SK-N-MC (cell line): Measurements from ENCODE around the gene PRSS27.

Experiments used
- DNase-seq: peaks from one replicate; pipeline ENCODE4 v3.0.0-alpha.2; 2011; ENCODE audit warnings: low read depth, low spot score
- H3K27ac ChIP-seq: fragments of 200-600 bp; sonication (generic); 2 replicates; pipeline ENCODE4 v1.5.1; 2016; ENCODE audit warnings: mixed run types
- H3K36me3 ChIP-seq: fragments of 200-600 bp; sonication (generic); 2 replicates; pipeline ENCODE4 v1.6.1; 2017; ENCODE audit warnings: antibody characterized with exemption, low read length, mixed read lengths; ENCODE audit not compliant: insufficient read depth
- H3K4me3 ChIP-seq: fragments of 200-600 bp; sonication (generic); 2 replicates; pipeline ENCODE4 v1.5.1; 2016
- H3K9ac ChIP-seq: fragments of 200-600 bp; sonication (generic); 2 replicates; pipeline ENCODE4 v1.8.0; 2017; ENCODE audit warnings: mixed run types, mixed read lengths; ENCODE audit not compliant: insufficient read length
- H3K9me3 ChIP-seq: fragments of 200-600 bp; sonication (generic); 2 replicates; pipeline ENCODE4 v1.6.1; 2017; ENCODE audit warnings: low read depth, mild to moderate bottlenecking, antibody characterized with exemption, low read length, moderate library complexity, mixed read lengths
- EZH2 ChIP-seq: fragments of 200-600 bp; sonication (generic); IDR thresholded peaks from one replicate; pipeline ENCODE4 v1.6.1; 2017; ENCODE audit warnings: antibody characterized with exemption
- FOXP2 ChIP-seq: optimal IDR thresholded peaks from 2 replicates; pipeline ENCODE3; 2011; ENCODE audit warnings: mild to moderate bottlenecking, moderate library complexity; ENCODE audit not compliant: insufficient read depth; ENCODE audit errors: extremely low read length, control extremely low read depth
- POLR2AphosphoS5 ChIP-seq: IDR thresholded peaks from 2 replicates; pipeline ENCODE4 v1.6.1; 2012; ENCODE audit warnings: mild to moderate bottlenecking, low read depth, low read length, borderline replicate concordance

Gene PRSS27

DNA sequence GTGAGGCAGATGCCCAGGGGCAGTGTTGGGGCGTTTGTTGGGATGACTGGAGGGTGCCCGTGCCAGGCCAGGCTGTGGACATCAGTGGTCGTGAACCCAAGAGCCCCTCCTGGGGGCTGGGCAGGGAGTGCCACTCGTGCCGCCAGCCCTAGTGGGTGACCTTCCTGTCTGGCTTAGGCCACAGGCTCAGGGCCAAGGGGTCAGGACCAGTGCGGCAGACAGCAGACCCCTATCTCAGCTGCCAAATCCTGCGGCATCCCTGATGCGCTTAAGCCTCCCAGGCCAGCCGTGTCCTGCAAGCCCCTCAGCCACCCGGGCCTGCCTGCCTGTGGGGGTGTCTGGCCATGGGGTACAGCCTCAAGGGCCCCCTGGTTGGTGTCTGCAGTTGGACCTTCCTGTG lies 14.7 kb downstream of the PRSS27 start:
- Histone ChIP-seq H3K4me3 (no peak overlapping the region), H3K9ac (no peak overlapping the region), H3K36me3 (no peaks in the 10 kb centered on the region; the same call in 1 of the 2 replicates), H3K27ac (no peak overlapping the region), H3K9me3 (no peaks in the 10 kb centered on the region)
- no peak for DNase-seq
- TF ChIP-seq EZH2 (no peak), FOXP2 (no peak), POLR2AphosphoS5 (no peak)

DNA sequence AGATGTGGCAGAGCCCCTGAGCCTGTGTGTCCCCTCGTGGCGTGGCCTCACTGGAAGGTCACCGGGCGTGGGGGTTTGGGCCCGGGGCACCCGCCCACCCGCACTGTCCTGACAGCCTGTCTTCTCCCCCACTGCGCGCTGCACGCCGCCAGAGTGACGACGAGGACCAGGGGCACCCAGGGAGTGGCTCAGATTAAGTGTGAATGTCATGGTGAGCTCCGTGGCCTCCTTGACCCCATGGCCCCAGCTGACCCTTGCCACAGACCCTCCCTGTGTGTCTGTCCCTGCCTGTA lies 15.1 kb downstream of the PRSS27 start:
- no peaks in the 10 kb centered on the region for H3K9me3 ChIP-seq
- H3K4me3 ChIP-seq: no peak overlapping the region
- no peak for DNase-seq
- H3K27ac ChIP-seq: no peak overlapping the region
- no peak for TF ChIP-seq FOXP2
- TF ChIP-seq POLR2AphosphoS5: no peak
- TF ChIP-seq EZH2: no peak
- H3K36me3 ChIP-seq: no peaks in the 10 kb centered on the region; the same call in 1 of the 2 replicates
- H3K9ac ChIP-seq: no peak overlapping the region

DNA sequence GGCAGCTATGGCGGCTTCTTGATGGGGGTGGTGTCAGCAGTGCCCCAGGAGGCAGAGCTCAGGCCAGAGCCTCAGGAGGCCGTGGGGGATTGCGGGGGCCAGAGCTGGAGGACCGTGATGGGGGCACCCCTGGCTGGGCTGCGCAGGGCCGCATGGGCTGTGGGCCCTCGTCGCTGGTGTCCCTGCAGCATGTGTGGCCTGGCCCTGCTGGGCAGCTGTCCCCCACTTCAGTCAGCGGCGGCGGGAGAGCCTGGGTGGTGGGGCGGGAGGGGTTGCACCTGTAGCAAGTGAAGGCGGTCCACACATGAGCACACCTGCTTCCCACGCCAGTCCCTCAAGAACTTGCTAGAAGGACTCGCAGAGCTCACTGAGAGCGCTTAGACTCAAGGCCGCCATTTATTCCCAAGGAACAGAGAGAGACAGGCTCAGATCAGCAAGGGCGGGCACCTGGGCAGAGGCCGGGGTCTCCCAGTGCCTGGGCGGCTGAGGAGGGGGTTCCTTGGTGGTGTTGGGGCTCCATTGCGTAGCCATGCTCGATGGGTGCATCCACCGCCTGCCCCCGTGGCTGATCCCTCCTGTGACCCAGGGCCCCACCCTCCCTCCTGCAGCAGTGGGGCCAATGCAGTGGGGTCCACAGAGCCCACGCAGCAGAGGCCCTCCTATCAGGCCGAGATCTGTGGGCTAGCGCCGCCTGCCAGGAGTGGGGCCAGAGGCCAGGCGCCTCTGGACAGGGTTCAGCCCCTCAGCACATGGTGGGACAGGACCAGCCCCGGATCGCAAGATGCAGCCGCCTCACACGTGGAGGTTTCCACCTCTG lies 15.7 kb downstream of the PRSS27 start:
- Histone ChIP-seq H3K4me3 (no peak overlapping the region), H3K9ac (no peak overlapping the region), H3K9me3 (no peaks in the 10 kb centered on the region), H3K36me3 (no peaks in the 10 kb centered on the region; the same call in 1 of the 2 replicates), H3K27ac (no peak overlapping the region)
- TF ChIP-seq EZH2: no peak
- TF ChIP-seq FOXP2: no peak
- DNase-seq: no peak

DNA sequence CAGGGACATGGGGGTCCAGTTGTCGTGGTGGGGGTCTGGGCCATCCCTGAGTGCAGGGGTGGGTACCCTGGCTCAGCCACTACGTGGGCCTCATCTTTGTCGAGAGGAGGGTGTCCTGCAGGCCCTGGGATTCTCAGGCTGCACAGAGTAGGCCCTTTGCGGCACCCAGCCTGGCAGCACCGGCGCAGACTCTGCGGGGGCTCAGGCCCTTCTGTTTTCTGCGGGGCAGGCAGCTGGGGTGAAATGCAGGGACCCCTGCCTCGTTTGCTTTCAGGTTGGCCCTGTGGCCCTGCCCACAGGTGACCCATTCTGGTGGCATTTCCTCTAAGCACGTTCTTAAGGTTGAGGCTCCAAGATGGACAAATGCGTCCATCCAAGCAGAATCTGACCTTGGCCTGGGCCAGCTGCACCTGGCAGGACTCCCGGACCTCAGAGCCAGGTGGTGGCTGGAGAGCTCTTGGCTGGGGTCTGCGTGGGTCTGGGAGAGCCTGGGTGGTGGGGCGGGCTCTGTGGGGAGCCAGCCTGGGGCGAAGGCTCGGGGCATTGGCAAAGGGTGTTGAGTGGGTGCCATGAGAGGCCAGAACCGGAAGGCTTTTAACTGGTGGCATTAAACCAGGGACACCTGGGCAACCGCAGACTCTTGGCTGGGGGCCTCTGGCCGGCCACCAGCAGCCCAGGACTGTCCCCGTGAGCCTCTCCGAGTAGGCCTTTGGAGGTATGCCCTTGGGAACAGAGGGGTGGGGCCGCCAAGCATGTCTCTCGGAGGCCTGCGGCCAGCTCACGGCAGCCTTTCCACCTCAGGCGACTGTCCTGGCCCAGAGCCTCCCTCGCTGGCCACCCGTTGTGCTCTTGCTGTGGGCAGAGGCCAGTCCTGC lies 16.9 kb downstream of the PRSS27 start:
- Histone ChIP-seq H3K9ac (no peak overlapping the region), H3K9me3 (no peaks in the 10 kb centered on the region), H3K36me3 (no peaks in the 10 kb centered on the region; the same call in 1 of the 2 replicates), H3K4me3 (no peak overlapping the region), H3K27ac (no peak overlapping the region)
- TF ChIP-seq FOXP2: no peak
- no peak for TF ChIP-seq EZH2
- no peak for TF ChIP-seq POLR2AphosphoS5
- no peak for DNase-seq

DNA sequence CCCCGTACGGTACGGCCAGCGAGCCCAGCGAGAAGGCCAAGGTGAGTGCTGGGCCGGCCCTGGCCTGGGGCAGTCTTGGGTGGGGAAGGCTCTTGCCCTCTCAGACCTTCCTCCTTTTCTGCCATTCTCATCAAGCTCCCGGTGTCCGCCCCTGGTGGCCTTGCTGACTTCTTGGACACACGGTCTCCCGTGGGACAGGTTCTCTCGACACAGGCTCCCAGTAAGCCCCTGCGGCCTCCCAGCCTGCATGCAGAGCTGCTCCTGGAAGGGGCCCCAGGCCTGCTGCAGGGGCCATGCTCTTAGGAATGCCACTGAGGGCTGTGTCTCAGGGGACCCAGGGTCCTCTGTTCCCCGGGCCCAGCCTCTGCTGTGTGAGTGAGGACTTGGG lies 17.6 kb downstream of the PRSS27 start:
- Histone ChIP-seq H3K36me3 (no peaks in the 10 kb centered on the region; the same call in 1 of the 2 replicates), H3K4me3 (no peak overlapping the region), H3K27ac (no peak overlapping the region), H3K9ac (no peak overlapping the region), H3K9me3 (no peaks in the 10 kb centered on the region)
- DNase-seq: no peak
- no peak for TF ChIP-seq POLR2AphosphoS5
- TF ChIP-seq EZH2: no peak
- no peak for TF ChIP-seq FOXP2

DNA sequence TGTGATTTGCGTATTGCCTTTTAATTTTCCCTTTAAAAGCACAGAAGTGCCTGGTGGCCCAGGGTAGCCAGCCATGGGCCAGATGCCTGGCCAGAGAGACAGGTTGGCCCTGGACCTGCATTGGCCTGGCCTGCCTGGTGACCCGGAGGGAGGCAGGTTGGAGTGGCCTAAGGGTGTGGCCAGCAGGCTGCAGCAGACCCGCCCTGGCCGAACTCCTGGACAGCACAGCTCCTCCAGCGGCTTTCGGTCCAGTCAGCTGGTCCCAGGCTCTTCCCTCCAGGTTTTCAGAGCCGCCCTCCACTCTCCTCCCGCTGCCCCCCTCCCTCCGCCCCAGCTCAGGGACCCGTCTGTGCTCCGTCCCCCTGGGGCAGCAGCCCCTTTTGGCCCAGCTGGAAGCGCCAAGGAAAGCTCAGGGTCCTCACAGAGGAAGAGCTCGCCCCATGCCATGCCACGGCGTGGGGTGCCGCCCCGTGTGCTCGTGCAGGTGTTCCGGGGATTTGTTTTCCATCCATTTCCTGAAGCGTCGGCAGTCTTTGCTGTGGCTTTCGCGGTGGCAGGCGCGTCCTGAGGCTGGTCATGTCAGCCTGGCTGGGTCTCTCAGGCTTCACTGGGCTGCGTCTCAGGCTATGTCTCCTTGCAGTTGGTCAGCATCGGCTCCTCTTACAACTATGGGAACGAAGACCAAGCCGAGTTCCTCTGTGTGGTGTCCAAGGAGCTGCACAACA lies 18.1 kb downstream of the PRSS27 start:
- Histone ChIP-seq H3K27ac (no peak overlapping the region), H3K36me3 (no peaks in the 10 kb centered on the region; the same call in 1 of the 2 replicates), H3K9me3 (no peaks in the 10 kb centered on the region), H3K4me3 (no peak overlapping the region), H3K9ac (no peak overlapping the region)
- DNase-seq: no peak
- TF ChIP-seq POLR2AphosphoS5 (no peak), EZH2 (no peak), FOXP2 (no peak)

DNA sequence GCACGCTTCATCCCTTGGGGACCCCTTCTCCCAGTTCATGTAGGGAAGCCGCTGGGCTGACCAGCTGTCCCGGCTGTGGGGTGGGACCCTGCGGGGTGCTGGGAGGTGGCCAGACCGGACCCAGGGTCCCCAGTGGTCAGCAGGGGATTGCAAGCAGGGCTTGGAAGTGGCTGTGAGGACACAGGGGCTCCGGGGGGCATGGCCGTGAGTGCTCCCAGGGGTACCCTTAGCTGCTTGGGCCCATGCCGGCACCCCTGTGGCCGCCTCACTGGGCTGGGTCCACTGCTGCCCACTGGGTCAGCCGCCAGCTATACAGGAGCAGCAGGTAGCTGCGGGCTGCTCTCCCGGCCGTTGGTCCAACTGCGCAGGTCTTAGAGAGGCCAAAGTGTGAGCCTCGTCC lies 18.8 kb downstream of the PRSS27 start:
- Histone ChIP-seq H3K9ac (no peak overlapping the region), H3K4me3 (no peak overlapping the region), H3K9me3 (no peaks in the 10 kb centered on the region), H3K36me3 (no peaks in the 10 kb centered on the region; the same call in 1 of the 2 replicates), H3K27ac (no peak overlapping the region)
- DNase-seq: no peak
- no peak for TF ChIP-seq EZH2
- TF ChIP-seq FOXP2: no peak
- no peak for TF ChIP-seq POLR2AphosphoS5

DNA sequence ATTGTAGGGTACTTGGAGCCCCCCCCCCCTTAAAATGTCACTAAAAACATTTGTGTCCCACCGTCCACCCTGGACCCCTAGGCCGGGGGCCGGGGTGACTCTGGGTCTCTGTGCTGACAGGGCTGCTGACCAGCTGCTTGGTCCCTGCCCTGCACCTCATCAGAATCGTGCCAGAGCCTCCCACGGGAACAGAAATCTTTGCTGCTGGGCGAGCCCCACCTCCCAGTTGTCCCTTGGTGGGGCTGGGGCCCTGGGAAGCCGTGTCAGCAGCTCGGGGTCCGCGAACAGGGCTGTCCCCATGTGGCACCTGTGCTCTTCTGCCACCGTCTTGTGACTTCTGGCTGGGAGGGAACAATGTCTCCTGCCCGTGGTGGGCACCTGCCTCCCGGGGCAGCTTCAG lies 19.2 kb downstream of the PRSS27 start:
- Histone ChIP-seq H3K27ac (no peak overlapping the region), H3K9me3 (no peaks in the 10 kb centered on the region), H3K36me3 (no peaks in the 10 kb centered on the region; the same call in 1 of the 2 replicates), H3K4me3 (no peak overlapping the region), H3K9ac (no peak overlapping the region)
- TF ChIP-seq POLR2AphosphoS5 (no peak), FOXP2 (no peak), EZH2 (no peak)
- no peak for DNase-seq
